ENCODE data around the gene TMEM38A. TPM values are rescaled to one million over a fixed set of nuclear protein-coding genes. Genes with fewer than 3 reads are reported as not detected.
"Not testable (repeated sequence)": the region's sequence is repeated elsewhere in the genome, so short reads cannot be mapped to it uniquely, and the experiment has no call there.

TMEM38A gene
- total RNA-seq, 1 donor from 2014 or later, result 5.1 TPM

- no peaks in the 10 kb centered on the region for H3K36me3 ChIP-seq
- no peak for TF ChIP-seq CTCF (IDR thresholded peaks at IDR 0.05)
- no peaks in the 10 kb centered on the region for H3K27me3 ChIP-seq
- intact Hi-C loops (cut with DNase I), result no loop called here
- H3K9me3 ChIP-seq, result no peaks in the 10 kb centered on the region
- no peak for DNase-seq
- H3K27ac ChIP-seq, result no peak overlapping the region
- ATAC-seq, result no peak
- no peak overlapping the region for H3K4me3 ChIP-seq
- H3K4me1 ChIP-seq, result peaks cover 4% of the 10 kb centered on the region
Observed at GRCh38 chr19:16715611-16716010, 54.7 kb downstream of the TMEM38A start.

GRCh38 chr19:16721051-16721450 is 60.1 kb downstream of the TMEM38A start:
- no peaks in the 10 kb centered on the region for H3K9me3 ChIP-seq
- intact Hi-C loops (cut with DNase I), result no loop called here
- ATAC-seq (no peak), DNase-seq (no peak)
- H3K27ac ChIP-seq, result no peak overlapping the region
- no peak for TF ChIP-seq CTCF (IDR thresholded peaks at IDR 0.05)
- peaks cover 4% of the 10 kb centered on the region for H3K4me1 ChIP-seq
- no peaks in the 10 kb centered on the region for H3K27me3 ChIP-seq
- no peaks in the 10 kb centered on the region for H3K36me3 ChIP-seq
- H3K4me3 ChIP-seq, result no peak overlapping the region

- ATAC-seq, result no peak
- Histone ChIP-seq H3K9me3 (no peaks in the 10 kb centered on the region), H3K36me3 (no peaks in the 10 kb centered on the region), H3K27ac (no peak overlapping the region), H3K27me3 (no peaks in the 10 kb centered on the region), H3K4me1 (peaks cover 4% of the 10 kb centered on the region), H3K4me3 (no peak overlapping the region)
- no peak for DNase-seq
- intact Hi-C loops (cut with DNase I), result no loop called here
- TF ChIP-seq CTCF (IDR thresholded peaks at IDR 0.05), result no peak
Observed at GRCh38 chr19:16722591-16722990, 61.7 kb downstream of the TMEM38A start.

DNA sequence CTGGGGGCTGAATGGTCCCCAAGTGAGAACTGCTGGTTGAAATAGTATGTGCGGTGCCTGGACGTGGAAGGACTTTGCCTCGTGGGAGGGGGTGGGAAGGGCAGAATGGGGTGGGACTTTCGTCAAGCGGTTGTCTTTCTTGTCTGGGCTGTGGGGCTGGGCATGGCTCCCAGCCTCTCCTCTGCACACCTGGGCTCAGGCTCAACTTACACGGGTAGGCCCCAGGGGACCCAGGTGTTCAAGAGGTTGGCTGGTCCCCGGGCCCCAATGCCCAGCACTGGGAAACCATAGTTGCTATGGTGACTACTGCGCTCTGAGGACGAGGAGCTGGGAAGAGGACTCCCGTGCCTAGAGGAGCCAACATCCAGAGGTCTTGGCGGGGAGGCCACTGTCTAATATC is 66.0 kb downstream of the TMEM38A start:
- no peak for DNase-seq
- Histone ChIP-seq H3K27ac (no peak overlapping the region), H3K27me3 (no peaks in the 10 kb centered on the region), H3K36me3 (no peaks in the 10 kb centered on the region), H3K9me3 (no peaks in the 10 kb centered on the region), H3K4me3 (no peak overlapping the region), H3K4me1 (no peaks in the 10 kb centered on the region)
- TF ChIP-seq CTCF (IDR thresholded peaks at IDR 0.05), result no peak
- no peak for ATAC-seq
- intact Hi-C loops (cut with DNase I), result no loop called here

GRCh38 chr19:16735650-16736266 is 74.8 kb downstream of the TMEM38A start:
- H3K9me3 ChIP-seq; intact Hi-C loops (cut with DNase I); H3K27me3 ChIP-seq; H3K4me1 ChIP-seq; ATAC-seq; DNase-seq; H3K4me3 ChIP-seq; H3K36me3 ChIP-seq; H3K27ac ChIP-seq: not testable (repeated sequence)

DNA sequence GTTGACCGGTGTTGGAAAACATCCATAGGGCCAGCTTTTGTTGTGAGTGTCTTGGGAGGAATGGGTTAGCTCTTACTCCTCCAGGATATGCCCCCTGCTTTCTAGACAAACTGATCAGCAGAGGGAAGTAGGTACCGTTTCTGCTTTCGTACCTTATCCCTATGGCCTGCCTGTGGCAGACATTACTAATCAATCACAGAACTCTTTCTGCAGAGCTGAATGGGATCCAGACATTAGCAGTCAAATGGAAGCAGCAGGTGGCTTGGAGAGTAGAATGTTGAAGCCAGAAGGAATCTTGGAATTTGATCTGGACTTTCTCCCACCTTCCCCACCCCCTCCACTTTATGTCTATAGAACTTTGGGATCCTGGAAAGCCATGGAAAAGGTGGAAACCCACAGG is 75.8 kb downstream of the TMEM38A start:
- ATAC-seq (no peak), DNase-seq (no peak)
- no peaks in the 10 kb centered on the region for H3K36me3 ChIP-seq
- intact Hi-C loops (cut with DNase I), result no loop called here
- no peaks in the 10 kb centered on the region for H3K27me3 ChIP-seq
- H3K9me3 ChIP-seq, result no peaks in the 10 kb centered on the region
- H3K4me3 ChIP-seq, result no peak overlapping the region
- TF ChIP-seq CTCF (IDR thresholded peaks at IDR 0.05), result no peak
- no peak overlapping the region for H3K27ac ChIP-seq
- no peaks in the 10 kb centered on the region for H3K4me1 ChIP-seq
